Measurements from ENCODE around the gene ZCCHC2.

GRCh38 chr18:62612776-62613175, 90.0 kb downstream of the ZCCHC2 start:
- TF ChIP-seq, protein P1, sequence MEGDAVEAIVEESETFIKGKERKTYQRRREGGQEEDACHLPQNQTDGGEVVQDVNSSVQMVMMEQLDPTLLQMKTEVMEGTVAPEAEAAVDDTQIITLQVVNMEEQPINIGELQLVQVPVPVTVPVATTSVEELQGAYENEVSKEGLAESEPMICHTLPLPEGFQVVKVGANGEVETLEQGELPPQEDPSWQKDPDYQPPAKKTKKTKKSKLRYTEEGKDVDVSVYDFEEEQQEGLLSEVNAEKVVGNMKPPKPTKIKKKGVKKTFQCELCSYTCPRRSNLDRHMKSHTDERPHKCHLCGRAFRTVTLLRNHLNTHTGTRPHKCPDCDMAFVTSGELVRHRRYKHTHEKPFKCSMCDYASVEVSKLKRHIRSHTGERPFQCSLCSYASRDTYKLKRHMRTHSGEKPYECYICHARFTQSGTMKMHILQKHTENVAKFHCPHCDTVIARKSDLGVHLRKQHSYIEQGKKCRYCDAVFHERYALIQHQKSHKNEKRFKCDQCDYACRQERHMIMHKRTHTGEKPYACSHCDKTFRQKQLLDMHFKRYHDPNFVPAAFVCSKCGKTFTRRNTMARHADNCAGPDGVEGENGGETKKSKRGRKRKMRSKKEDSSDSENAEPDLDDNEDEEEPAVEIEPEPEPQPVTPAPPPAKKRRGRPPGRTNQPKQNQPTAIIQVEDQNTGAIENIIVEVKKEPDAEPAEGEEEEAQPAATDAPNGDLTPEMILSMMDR (IDR thresholded peaks at IDR 0.05; ENCODE audit: poor library complexity): no peak
- TF ChIP-seq EZH2 (IDR thresholded peaks at IDR 0.05; ENCODE audit: borderline replicate concordance): no peak

Measured in hepatocyte (in vitro differentiated cells).